OCI-LY1 (cell line): Measurements from ENCODE around the gene PERCC1.

Experiments used
- H2AFZ ChIP-seq: fragments of 200-600 bp; sonication (generic), shearing (Covaris generic); 2 replicates; pipeline ENCODE4 v1.6.0; 2014; ENCODE audit warnings: antibody characterized with exemption, mild to moderate bottlenecking, low read length
- H3F3A ChIP-seq: fragments of 200-600 bp; sonication (generic), shearing (Covaris generic); 2 replicates; pipeline ENCODE4 v1.6.0; 2014; ENCODE audit warnings: mild to moderate bottlenecking, antibody characterized with exemption, low read length, moderate library complexity; ENCODE audit not compliant: insufficient read depth
- H3K27ac ChIP-seq: fragments of 200-600 bp; sonication (generic); 2 replicates; pipeline ENCODE4 v1.5.1; 2014; ENCODE audit warnings: low read length, mixed run types, mild to moderate bottlenecking, low read depth; ENCODE audit not compliant: poor library complexity, severe bottlenecking
- H3K27me3 ChIP-seq: fragments of 200-600 bp; sonication (generic); 2 replicates; pipeline ENCODE4 v1.6.0; 2014; ENCODE audit warnings: antibody characterized with exemption, mild to moderate bottlenecking, low read length, moderate library complexity; ENCODE audit not compliant: insufficient read depth
- H3K36me3 ChIP-seq: fragments of 200-600 bp; sonication (generic); 2 replicates; pipeline ENCODE4 v1.6.1; 2014; ENCODE audit warnings: mild to moderate bottlenecking, antibody characterized with exemption, low read length, moderate library complexity, mixed read lengths; ENCODE audit not compliant: insufficient read depth
- H3K4me1 ChIP-seq: fragments of 200-600 bp; sonication (generic); 2 replicates; pipeline ENCODE4 v1.5.1; 2014; ENCODE audit warnings: mild to moderate bottlenecking, low read length, moderate library complexity; ENCODE audit not compliant: insufficient read depth, severe bottlenecking
- H3K4me2 ChIP-seq: fragments of 200-600 bp; sonication (generic), shearing (Covaris generic); 2 replicates; pipeline ENCODE4 v1.6.1; 2014; ENCODE audit warnings: low read length
- H3K4me3 ChIP-seq: fragments of 200-600 bp; sonication (generic); 2 replicates; pipeline ENCODE4 v1.5.1; 2014; ENCODE audit warnings: low read length, low read depth, mild to moderate bottlenecking, mixed read lengths; ENCODE audit not compliant: poor library complexity, severe bottlenecking
- H3K79me2 ChIP-seq: fragments of 200-600 bp; shearing (Covaris generic); 2 replicates; pipeline ENCODE4 v1.6.1; 2016; ENCODE audit warnings: mixed run types, low read length, mixed read lengths; ENCODE audit not compliant: insufficient read depth
- H3K9ac ChIP-seq: fragments of 200-600 bp; sonication (generic), shearing (Covaris generic); 2 replicates; pipeline ENCODE4 v1.6.1; 2014; ENCODE audit warnings: mild to moderate bottlenecking, low read length, mixed read lengths
- H3K9me2 ChIP-seq: fragments of 200-600 bp; sonication (generic), shearing (Covaris generic); 2 replicates; pipeline ENCODE4 v1.6.1; 2014; ENCODE audit warnings: low read depth, mild to moderate bottlenecking, low read length, mixed read lengths
- H3K9me3 ChIP-seq: fragments of 200-600 bp; shearing (Covaris generic); 2 replicates; pipeline ENCODE4 v1.6.1; 2014; ENCODE audit warnings: low read length, mixed read lengths
- H4K20me1 ChIP-seq: fragments of 200-600 bp; sonication (generic), shearing (Covaris generic); 2 replicates; pipeline ENCODE4 v1.6.0; 2016; ENCODE audit warnings: mild to moderate bottlenecking, low read length; ENCODE audit not compliant: insufficient read depth
- EZH2 ChIP-seq: fragments of 200-600 bp; sonication (generic), shearing (Covaris generic); IDR thresholded peaks from 2 replicates; pipeline ENCODE4 v1.8.0; 2017; ENCODE audit warnings: borderline replicate concordance, mixed run types, mild to moderate bottlenecking, antibody characterized with exemption, low read length, moderate library complexity, mixed read lengths
- TF ChIP-seq, protein P1 (sequence below): fragments of 200-600 bp; sonication (generic), shearing (Covaris generic); IDR thresholded peaks from 2 replicates; pipeline ENCODE4 v1.5.1; 2017; ENCODE audit warnings: mild to moderate bottlenecking, antibody characterized with exemption, low read length, moderate library complexity, mixed read lengths

Gene PERCC1

DNA sequence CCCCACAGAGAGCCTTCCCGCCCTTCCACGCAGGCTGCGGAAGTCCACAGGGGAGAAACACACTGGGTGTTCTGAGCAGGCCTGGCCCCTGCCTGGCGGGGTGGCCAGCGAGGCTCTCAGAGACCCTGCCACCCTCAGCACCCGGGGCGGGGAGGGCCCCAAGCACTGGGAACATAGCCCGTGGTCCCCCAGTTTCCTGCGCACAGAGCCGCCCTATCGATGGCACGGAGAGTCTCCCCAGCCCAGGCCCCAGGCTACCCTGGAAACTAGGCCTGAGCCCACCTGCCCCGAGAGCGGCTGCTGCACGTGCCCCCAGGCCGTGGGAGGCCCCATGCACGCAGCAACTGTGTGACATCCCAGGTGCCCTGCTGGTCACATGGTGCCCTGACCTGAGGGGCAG lies 23.7 kb downstream of the PERCC1 start:
- peaks cover 25% of the 10 kb centered on the region; the same call in 1 of the 2 replicates for H3K36me3 ChIP-seq
- no peaks in the 10 kb centered on the region for H4K20me1 ChIP-seq
- no peaks in the 10 kb centered on the region for H3K79me2 ChIP-seq
- H3F3A ChIP-seq = no peaks in the 10 kb centered on the region
- no peaks in the 10 kb centered on the region for H3K9me2 ChIP-seq
- no peak overlapping the region for H3K4me3 ChIP-seq
- H3K9ac ChIP-seq = no peak overlapping the region
- H3K4me2 ChIP-seq = no peak overlapping the region
- no peak overlapping the region for H2AFZ ChIP-seq
- no peak for TF ChIP-seq EZH2
- TF ChIP-seq, protein P1, sequence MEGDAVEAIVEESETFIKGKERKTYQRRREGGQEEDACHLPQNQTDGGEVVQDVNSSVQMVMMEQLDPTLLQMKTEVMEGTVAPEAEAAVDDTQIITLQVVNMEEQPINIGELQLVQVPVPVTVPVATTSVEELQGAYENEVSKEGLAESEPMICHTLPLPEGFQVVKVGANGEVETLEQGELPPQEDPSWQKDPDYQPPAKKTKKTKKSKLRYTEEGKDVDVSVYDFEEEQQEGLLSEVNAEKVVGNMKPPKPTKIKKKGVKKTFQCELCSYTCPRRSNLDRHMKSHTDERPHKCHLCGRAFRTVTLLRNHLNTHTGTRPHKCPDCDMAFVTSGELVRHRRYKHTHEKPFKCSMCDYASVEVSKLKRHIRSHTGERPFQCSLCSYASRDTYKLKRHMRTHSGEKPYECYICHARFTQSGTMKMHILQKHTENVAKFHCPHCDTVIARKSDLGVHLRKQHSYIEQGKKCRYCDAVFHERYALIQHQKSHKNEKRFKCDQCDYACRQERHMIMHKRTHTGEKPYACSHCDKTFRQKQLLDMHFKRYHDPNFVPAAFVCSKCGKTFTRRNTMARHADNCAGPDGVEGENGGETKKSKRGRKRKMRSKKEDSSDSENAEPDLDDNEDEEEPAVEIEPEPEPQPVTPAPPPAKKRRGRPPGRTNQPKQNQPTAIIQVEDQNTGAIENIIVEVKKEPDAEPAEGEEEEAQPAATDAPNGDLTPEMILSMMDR = no peak
- no peaks in the 10 kb centered on the region for H3K9me3 ChIP-seq
- H3K27me3 ChIP-seq = no peaks in the 10 kb centered on the region
- H3K4me1 ChIP-seq = no peaks in the 10 kb centered on the region
- H3K27ac ChIP-seq = no peak overlapping the region

DNA sequence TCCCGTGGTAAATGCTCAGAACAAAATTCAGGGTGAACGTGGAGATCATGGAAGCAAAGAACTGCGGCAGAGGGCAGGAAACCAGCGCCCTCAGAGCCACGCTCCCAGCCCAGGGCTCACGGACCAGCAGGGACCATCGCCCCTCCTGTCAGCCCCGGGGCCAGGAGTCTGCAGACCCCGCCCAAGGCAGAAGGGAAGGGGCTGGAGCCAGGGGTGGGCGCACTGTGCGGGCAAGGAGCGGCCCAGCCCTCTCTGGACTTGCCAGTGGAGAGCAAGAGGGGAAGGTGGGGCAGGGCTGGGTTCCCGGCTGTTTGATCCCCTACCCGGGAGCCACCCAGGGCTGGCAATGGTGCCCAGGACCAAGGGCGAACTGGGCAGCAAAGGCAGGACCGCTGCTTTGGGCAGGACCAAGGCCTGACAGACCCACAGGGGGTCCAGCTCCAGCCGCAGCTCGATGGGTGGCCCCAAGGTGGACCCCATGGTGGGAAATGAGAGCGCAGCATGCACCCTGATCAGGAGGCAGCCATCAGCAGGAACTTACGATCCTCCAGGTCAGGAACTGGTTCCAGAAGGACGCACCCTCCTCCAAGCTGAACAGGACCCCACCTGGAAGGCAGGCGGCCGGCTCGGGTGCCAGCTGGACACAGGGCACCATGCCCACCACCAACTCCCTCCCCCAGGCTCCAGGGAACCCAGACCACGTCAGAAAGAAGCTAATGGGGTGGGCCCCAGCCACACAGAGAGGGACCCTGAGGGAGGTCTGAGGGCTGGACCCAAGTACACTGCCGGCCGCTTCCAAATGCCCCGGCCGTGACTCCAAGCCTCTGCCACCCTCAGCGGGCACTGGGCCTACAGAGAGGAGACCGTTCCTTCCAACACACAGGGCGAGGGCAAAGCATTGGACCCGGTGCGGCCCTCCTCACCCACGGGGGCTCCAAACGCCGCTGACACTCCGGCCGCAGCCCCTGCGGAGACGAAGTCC lies 24.6 kb downstream of the PERCC1 start:
- Histone ChIP-seq H3K4me3 (no peak overlapping the region), H3K4me1 (no peaks in the 10 kb centered on the region), H4K20me1 (no peaks in the 10 kb centered on the region), H3K9me3 (no peaks in the 10 kb centered on the region), H3K79me2 (no peaks in the 10 kb centered on the region), H3K9me2 (no peaks in the 10 kb centered on the region), H3K9ac (no peak overlapping the region), H3F3A (no peaks in the 10 kb centered on the region), H2AFZ (no peak overlapping the region), H3K36me3 (peaks cover 31% of the 10 kb centered on the region), H3K27ac (no peak overlapping the region), H3K4me2 (no peak overlapping the region), H3K27me3 (no peaks in the 10 kb centered on the region)
- TF ChIP-seq EZH2 = no peak
- TF ChIP-seq, protein P1 = no peak

DNA sequence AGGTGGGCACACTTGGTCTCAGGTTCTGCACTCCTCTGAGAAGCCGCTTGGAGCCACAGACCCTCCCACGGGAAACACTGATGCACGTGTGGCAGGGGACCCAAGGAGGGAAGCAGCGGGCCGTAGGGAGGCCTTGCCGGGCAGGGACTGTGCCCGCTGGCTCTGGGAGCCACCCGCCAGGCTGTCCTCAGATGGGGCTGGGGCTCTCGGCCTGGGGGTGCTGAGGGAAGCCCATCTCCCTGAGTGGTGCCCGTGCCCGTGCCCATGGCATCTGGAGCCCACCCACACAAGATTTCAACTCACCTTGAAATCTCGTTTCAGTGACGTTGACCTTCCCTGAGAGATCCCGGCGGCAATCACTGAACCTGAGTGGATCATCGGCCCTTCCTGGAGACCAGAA lies 26.1 kb downstream of the PERCC1 start:
- Histone ChIP-seq H3K27me3 (no peaks in the 10 kb centered on the region), H3K27ac (no peak overlapping the region), H2AFZ (no peak overlapping the region), H3K79me2 (no peaks in the 10 kb centered on the region), H3K4me3 (no peak overlapping the region), H4K20me1 (no peaks in the 10 kb centered on the region), H3K4me2 (no peak overlapping the region), H3K36me3 (peaks cover 31% of the 10 kb centered on the region), H3K9me2 (no peaks in the 10 kb centered on the region), H3K9me3 (no peaks in the 10 kb centered on the region), H3K4me1 (no peaks in the 10 kb centered on the region), H3K9ac (no peak overlapping the region), H3F3A (no peaks in the 10 kb centered on the region)
- no peak for TF ChIP-seq EZH2
- TF ChIP-seq, protein P1 = no peak
